Suprapubic skin (tissue), 4 donors: ENCODE measurements around the gene SLC38A3.

Source experiments
- EP300 ChIP-seq: sonication (generic); formaldehyde crosslinking; IDR thresholded peaks from one replicate; pipeline ENCODE4 v1.6.1; 2017; ENCODE audit warnings: antibody characterized with exemption
- POLR2A ChIP-seq, 2 donors: fragments of 450-650 bp; IDR thresholded peaks; one replicate each; pipeline ENCODE4 v1.6.1; 2017; ENCODE audit warnings: antibody characterized with exemption in 2 of 2, mild to moderate bottlenecking in 2 of 2, moderate library complexity in 2 of 2
- POLR2AphosphoS5 ChIP-seq, 3 donors: sonication (generic); formaldehyde crosslinking; IDR thresholded peaks; one replicate each; pipeline ENCODE4 v1.6.1; 2017; ENCODE audit warnings: antibody characterized with exemption in 3 of 3
- TF ChIP-seq, protein P1 (sequence below), 2 donors: fragments of 200-600 bp in 1 of 2; fragments of 450-650 bp in 1 of 2; sonication (generic) in 1 of 2; IDR thresholded peaks; one replicate each; pipeline ENCODE4 v1.5.1; 2016 to 2019; ENCODE audit warnings: antibody characterized with exemption in 2 of 2, mild to moderate bottlenecking in 1 of 2, moderate library complexity in 1 of 2

DNA sequence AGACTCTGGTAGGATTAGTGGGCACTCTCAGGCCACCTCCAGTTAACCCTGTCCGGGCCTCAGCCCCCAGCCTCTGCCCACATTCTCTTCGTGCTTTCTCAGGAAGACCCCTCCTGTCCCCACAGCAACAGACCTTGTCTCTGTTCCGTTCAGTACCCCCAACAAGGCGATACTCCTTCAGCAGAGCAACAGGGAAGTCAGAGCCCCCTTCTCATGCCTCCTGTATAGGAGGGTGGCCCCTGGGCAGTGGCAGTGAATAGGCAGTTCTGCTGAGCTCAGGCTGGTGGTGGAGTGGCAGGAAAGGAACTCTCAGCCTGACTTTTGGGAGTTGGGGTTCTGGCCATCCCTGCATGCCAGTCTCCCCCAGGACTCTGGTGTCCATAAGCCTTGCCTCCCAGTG is 64.4 kb downstream of the SLC38A3 start:
- TF ChIP-seq, protein P1, sequence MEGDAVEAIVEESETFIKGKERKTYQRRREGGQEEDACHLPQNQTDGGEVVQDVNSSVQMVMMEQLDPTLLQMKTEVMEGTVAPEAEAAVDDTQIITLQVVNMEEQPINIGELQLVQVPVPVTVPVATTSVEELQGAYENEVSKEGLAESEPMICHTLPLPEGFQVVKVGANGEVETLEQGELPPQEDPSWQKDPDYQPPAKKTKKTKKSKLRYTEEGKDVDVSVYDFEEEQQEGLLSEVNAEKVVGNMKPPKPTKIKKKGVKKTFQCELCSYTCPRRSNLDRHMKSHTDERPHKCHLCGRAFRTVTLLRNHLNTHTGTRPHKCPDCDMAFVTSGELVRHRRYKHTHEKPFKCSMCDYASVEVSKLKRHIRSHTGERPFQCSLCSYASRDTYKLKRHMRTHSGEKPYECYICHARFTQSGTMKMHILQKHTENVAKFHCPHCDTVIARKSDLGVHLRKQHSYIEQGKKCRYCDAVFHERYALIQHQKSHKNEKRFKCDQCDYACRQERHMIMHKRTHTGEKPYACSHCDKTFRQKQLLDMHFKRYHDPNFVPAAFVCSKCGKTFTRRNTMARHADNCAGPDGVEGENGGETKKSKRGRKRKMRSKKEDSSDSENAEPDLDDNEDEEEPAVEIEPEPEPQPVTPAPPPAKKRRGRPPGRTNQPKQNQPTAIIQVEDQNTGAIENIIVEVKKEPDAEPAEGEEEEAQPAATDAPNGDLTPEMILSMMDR (IDR thresholded peaks at IDR 0.05): no peak
- TF ChIP-seq POLR2A (IDR thresholded peaks at IDR 0.05) (no peak), EP300 (no peak), POLR2AphosphoS5 (IDR thresholded peaks at IDR 0.05) (no peak)
